ENCODE data around the gene TRIML2.

- TF ChIP-seq CTCF (IDR thresholded peaks at IDR 0.05), result no peak
- no peak for TF ChIP-seq RNF2 (IDR thresholded peaks at IDR 0.05; ENCODE audit: borderline replicate concordance, low read depth)
Measured at GRCh38 chr4:188046657-188047056, 62.7 kb downstream of the TRIML2 start.
